Prostate gland (tissue), 2 donors: ENCODE results near the gene GUCY1B1. TPM values are rescaled to one million over a fixed set of nuclear protein-coding genes. Genes with fewer than 3 reads are reported as not detected.

Experiments
- DNase-seq: peaks from one replicate; pipeline ENCODE4 v3.0.0-alpha.2; 2019; ENCODE audit warnings: low spot score
- H3K27ac ChIP-seq, 2 donors: fragments of 200-600 bp; sonication (generic); 2 replicates each; pipeline ENCODE4 v1.5.1; 2017 to 2019
- H3K27me3 ChIP-seq: fragments of 200-600 bp; sonication (generic); replicated peaks from 2 replicates; pipeline ENCODE4 v1.5.1; 2019; ENCODE audit not compliant: insufficient read depth
- H3K36me3 ChIP-seq, 2 donors: fragments of 200-600 bp; sonication (generic); 1 replicate in 1 of 2; 2 replicates in 1 of 2; pipeline versions ENCODE4 v1.5.1 to v1.8.1; 2017 to 2019
- H3K4me1 ChIP-seq: fragments of 200-600 bp; sonication (generic); replicated peaks from 2 replicates; pipeline ENCODE4 v1.5.1; 2019
- H3K4me3 ChIP-seq, 2 donors: fragments of 200-600 bp; sonication (generic); 2 replicates each; pipeline ENCODE4 v1.5.1; 2017 to 2019
- H3K9me3 ChIP-seq: fragments of 200-600 bp; sonication (generic); 2 replicates; pipeline ENCODE4 v1.5.1; 2017
- POLR2A ChIP-seq: fragments of 450-650 bp; IDR thresholded peaks from one replicate; pipeline ENCODE4 v1.6.1; 2016; ENCODE audit warnings: antibody characterized with exemption, mild to moderate bottlenecking
- POLR2AphosphoS5 ChIP-seq: sonication (generic); formaldehyde crosslinking; IDR thresholded peaks from one replicate; pipeline ENCODE4 v1.6.1; 2017; ENCODE audit warnings: antibody characterized with exemption
- WGBS: methylation state at CpG from one replicate; pipeline ENCODE4 v1.1.5; 2018; 5-methylcytosine and 5-hydroxymethylcytosine counted together
- intact Hi-C: fragments of 100-400 bp; cut with DNase I; formaldehyde crosslinking; loops from one replicate; pipeline ENCODE4 v1.14.2; 2022
- total RNA-seq, 2 donors: library from RNA; depleted of rRNA; stranded (reverse); fragments of >200 nt; gene quantifications; one replicate each; pipeline ENCODE4 v1.1.0, GENCODE V29; 2016
- TF ChIP-seq, protein P1 (sequence below), 4 experiments: fragments of 200-600 bp in 2 of 4; fragments of 450-650 bp in 2 of 4; sonication (generic) in 2 of 4; IDR thresholded peaks; 1 replicate in 3 of 4; 2 replicates in 1 of 4; pipeline ENCODE4 v1.5.1; 2016 to 2019; ENCODE audit warnings: antibody characterized with exemption in 4 of 4, mild to moderate bottlenecking in 2 of 4, moderate library complexity in 2 of 4

GUCY1B1 gene
- total RNA-seq, 2 donors from 2014 or later, result 5.6 to 12.6 TPM

DNA sequence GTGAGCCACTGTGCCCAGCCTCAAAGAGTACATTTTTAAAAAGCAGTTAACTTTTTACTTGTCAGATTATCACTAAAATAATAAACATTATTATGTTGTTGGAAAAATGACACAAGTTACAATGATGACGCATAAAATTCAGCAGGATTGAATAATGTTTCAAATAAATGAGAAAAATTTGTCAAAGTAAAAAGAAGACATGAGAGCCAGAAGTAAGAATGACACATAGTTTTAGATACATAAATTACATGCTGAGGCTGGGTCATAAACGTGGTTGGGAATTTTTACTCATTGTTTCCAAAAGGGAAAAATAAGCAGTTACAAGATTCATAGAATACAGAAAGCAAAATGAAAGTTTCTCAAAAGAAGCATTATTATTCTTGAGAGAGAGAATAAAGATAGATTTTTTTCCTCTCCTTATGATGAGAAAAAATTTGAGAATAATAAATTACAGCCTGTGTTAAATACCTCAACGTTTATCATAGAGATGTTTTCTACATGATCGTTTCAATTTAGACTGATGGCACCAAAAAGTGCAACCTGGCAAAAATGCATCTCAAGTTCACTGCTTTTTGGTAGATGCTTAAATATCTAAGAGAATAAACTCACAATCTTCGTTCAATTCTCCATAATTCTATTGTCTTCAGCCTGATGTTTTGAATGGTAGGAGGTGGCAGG, 40.4 kb downstream of the GUCY1B1 start:
- WGBS, result 74% methylated on average over 5 of the region's 5 CpGs
- no peaks in the 10 kb centered on the region for H3K27me3 ChIP-seq
- intact Hi-C loops, result no loop called here
- H3K4me3 ChIP-seq, result no peak overlapping the region
- H3K4me1 ChIP-seq, result no peaks in the 10 kb centered on the region
- H3K27ac ChIP-seq, result no peak overlapping the region
- H3K36me3 ChIP-seq, result no peaks in the 10 kb centered on the region
- TF ChIP-seq, protein P1, sequence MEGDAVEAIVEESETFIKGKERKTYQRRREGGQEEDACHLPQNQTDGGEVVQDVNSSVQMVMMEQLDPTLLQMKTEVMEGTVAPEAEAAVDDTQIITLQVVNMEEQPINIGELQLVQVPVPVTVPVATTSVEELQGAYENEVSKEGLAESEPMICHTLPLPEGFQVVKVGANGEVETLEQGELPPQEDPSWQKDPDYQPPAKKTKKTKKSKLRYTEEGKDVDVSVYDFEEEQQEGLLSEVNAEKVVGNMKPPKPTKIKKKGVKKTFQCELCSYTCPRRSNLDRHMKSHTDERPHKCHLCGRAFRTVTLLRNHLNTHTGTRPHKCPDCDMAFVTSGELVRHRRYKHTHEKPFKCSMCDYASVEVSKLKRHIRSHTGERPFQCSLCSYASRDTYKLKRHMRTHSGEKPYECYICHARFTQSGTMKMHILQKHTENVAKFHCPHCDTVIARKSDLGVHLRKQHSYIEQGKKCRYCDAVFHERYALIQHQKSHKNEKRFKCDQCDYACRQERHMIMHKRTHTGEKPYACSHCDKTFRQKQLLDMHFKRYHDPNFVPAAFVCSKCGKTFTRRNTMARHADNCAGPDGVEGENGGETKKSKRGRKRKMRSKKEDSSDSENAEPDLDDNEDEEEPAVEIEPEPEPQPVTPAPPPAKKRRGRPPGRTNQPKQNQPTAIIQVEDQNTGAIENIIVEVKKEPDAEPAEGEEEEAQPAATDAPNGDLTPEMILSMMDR (IDR thresholded peaks at IDR 0.05), result no peak
- no peak for TF ChIP-seq POLR2AphosphoS5
- TF ChIP-seq POLR2A, result no peak
- no peak for DNase-seq
- no peaks in the 10 kb centered on the region for H3K9me3 ChIP-seq

DNA sequence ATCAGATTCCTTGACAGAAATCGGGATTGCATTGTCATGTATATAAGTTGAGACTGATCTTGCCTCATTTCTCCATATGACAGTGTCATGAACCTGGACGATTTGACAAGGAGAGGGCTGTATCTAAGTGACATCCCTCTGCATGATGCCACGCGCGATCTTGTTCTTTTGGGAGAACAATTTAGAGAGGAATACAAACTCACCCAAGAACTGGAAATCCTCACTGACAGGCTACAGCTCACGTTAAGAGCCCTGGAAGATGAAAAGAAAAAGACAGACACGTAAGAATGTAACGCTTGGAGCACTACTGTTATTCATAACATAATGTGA, 40.9 kb downstream of the GUCY1B1 start:
- no peaks in the 10 kb centered on the region for H3K9me3 ChIP-seq
- no peaks in the 10 kb centered on the region for H3K4me1 ChIP-seq
- no peaks in the 10 kb centered on the region for H3K36me3 ChIP-seq
- TF ChIP-seq, protein P1 (IDR thresholded peaks at IDR 0.05), result no peak
- TF ChIP-seq POLR2A, result no peak
- no peak for TF ChIP-seq POLR2AphosphoS5
- H3K27ac ChIP-seq, result no peak overlapping the region
- intact Hi-C loops, result no loop called here
- no peaks in the 10 kb centered on the region for H3K27me3 ChIP-seq
- H3K4me3 ChIP-seq, result no peak overlapping the region
- 85% methylated on average over 8 of the region's 8 CpGs for WGBS
- DNase-seq, result no peak

DNA sequence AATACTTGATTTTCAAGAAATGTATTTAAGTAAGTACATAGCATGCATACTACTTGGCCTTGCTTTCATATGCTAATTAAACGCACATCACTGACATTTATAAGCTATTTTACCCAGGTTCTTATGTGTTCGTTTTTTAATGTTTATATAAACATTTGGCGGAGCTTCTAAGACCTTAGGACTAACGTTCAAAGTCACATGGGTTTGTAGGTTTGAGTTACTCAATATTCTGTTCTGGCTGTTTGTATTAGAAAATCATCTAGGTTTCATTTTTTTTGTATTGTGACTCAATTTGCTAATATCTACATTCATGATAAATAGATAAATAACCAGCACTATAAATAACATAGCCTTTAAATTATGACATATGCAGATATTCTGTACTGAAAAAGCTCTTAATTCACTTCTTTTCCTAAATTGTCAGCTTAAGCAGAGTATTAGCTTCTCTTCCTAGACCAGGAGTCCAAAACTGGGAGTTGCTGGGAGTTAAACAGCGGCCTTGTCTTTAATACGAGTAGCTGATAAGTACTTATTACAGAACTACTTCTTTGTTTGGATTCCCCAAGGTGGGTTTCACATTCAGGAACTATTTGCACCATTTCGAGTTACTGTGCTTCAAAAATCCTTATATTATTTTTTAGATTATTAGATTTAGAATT, 42.0 kb downstream of the GUCY1B1 start:
- Histone ChIP-seq H3K36me3 (no peaks in the 10 kb centered on the region), H3K9me3 (no peaks in the 10 kb centered on the region), H3K4me3 (no peak overlapping the region), H3K4me1 (no peaks in the 10 kb centered on the region), H3K27me3 (no peaks in the 10 kb centered on the region), H3K27ac (no peak overlapping the region)
- DNase-seq, result no peak
- no peak for TF ChIP-seq POLR2A
- no peak for TF ChIP-seq POLR2AphosphoS5
- TF ChIP-seq, protein P1 (IDR thresholded peaks at IDR 0.05), result no peak
- intact Hi-C loops, result no loop called here
- 71% methylated on average over 7 of the region's 7 CpGs for WGBS

DNA sequence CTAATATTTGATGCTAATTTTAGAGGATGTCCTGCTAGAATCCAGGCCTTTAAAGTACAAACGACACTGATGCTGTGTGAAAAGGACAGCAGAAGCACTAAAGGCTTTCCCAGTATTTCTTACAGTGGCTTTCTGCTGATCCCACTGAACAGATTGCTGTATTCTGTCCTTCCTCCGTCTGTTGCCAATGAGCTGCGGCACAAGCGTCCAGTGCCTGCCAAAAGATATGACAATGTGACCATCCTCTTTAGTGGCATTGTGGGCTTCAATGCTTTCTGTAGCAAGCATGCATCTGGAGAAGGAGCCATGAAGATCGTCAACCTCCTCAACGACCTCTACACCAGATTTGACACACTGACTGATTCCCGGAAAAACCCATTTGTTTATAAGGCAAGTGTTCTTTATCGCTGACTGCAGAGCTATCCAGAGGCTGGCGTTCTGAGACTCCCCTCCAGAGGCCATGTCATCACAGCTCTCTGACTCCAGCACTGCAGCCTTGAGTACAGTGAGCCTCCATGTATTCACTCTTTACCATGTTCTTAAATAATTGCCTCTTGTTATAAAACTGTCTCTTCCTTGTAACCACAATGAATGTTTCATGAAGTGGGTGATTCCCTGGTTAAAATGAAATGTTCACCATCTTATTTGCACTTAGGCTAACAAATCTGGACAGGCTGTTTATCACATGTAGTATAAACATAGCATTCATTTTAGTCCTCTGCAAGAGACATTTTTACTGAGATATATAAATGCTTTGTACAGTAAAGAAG, 43.6 kb downstream of the GUCY1B1 start:
- Histone ChIP-seq H3K9me3 (no peaks in the 10 kb centered on the region), H3K27ac (no peak overlapping the region), H3K4me3 (no peak overlapping the region), H3K4me1 (no peaks in the 10 kb centered on the region), H3K36me3 (no peaks in the 10 kb centered on the region), H3K27me3 (no peaks in the 10 kb centered on the region)
- intact Hi-C loops, result no loop called here
- TF ChIP-seq POLR2AphosphoS5 (no peak), POLR2A (no peak)
- TF ChIP-seq, protein P1 (IDR thresholded peaks at IDR 0.05), result no peak
- DNase-seq, result no peak
- 56% methylated on average over 9 of the region's 9 CpGs for WGBS
